ENCODE data around the gene MRM1.
A peak's percentile ranks its signal among the peaks of the same experiment; 100 is the strongest.

MRM1 gene

GRCh38 chr17:36601303-36602029 lies at the start of gene MRM1:
MRM1 (plus strand) TSS chr17:36601583; CDS start chr17:36601811, 228 bp downstream.
- H3K4me3 Mint-ChIP-seq, result peak within 1 kb of the TSS; percentile 89 to 92
- peak; percentile 88 for DNase-seq
- H3K4me1 Mint-ChIP-seq, result peaks cover 32 to 46% of the 10 kb centered on the region in 2 donors
- H3K27me3 Mint-ChIP-seq, result no peaks in the 10 kb centered on the region
- no peaks in the 10 kb centered on the region for H3K9me3 Mint-ChIP-seq
- peak within 1 kb of the TSS; percentile 94 for H3K27ac Mint-ChIP-seq
- ATAC-seq (replicated peaks), result peak; percentile 91 to 94
- peaks cover 25 to 38% of the 10 kb centered on the region in 2 donors for H3K36me3 Mint-ChIP-seq

DNA sequence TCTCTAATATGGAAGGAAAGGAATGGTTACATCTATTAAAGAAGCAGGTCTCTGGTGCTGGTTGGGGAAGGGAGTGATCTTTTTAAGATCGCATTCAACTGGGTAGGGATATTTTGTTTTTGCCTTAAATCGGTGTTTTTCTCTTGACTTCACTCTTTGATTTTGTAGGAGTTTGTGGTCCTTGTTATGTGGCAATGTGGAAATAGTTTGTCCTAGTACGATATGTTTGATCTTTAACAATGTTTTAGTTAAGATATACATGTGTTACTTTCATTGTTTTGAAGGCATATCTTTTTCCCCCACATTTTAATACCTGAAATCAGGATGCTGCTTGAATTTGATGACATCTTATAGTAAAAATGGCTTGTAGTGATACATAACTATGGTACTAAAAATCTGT lies 47.9 kb upstream of the MRM1 start:
- Mint-ChIP-seq H3K4me3 (no peak overlapping the region), H3K9me3 (no peaks in the 10 kb centered on the region), H3K27ac (no peak overlapping the region), H3K27me3 (no peaks in the 10 kb centered on the region), H3K4me1 (peaks cover 24 to 42% of the 10 kb centered on the region in 2 donors), H3K36me3 (peaks cover 27 to 35% of the 10 kb centered on the region in 2 donors)
- DNase-seq, result no peak
- no peak for ATAC-seq (replicated peaks)

DNA sequence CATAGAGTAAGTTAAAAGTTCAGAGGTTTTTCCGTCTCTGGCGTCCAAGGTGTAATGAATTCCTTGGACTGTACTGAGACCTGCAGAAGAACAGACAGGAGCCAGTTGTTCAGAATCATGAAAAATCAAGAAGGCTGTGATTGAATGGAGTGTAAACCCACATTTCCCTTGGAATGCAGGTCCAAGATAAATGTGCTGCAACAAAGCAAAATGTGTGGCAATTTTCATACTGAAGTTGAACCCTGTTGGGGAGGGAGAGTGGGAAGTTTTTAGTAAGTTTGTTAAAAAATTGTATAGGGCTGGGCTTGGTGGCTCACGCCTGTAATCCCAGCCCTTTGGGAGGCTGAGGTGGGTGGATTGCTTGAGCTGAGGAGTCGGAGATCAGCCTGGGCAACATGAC lies 35.3 kb upstream of the MRM1 start:
- H3K36me3 Mint-ChIP-seq, result peaks cover 31 to 50% of the 10 kb centered on the region in 2 donors
- peak overlapping the region; percentile 42 for H3K27ac Mint-ChIP-seq
- ATAC-seq (replicated peaks) (no peak), DNase-seq (no peak)
- peaks cover 6 to 11% of the 10 kb centered on the region in 2 donors for H3K4me1 Mint-ChIP-seq
- no peaks in the 10 kb centered on the region for H3K9me3 Mint-ChIP-seq
- no peaks in the 10 kb centered on the region for H3K27me3 Mint-ChIP-seq
- no peak overlapping the region for H3K4me3 Mint-ChIP-seq

DNA sequence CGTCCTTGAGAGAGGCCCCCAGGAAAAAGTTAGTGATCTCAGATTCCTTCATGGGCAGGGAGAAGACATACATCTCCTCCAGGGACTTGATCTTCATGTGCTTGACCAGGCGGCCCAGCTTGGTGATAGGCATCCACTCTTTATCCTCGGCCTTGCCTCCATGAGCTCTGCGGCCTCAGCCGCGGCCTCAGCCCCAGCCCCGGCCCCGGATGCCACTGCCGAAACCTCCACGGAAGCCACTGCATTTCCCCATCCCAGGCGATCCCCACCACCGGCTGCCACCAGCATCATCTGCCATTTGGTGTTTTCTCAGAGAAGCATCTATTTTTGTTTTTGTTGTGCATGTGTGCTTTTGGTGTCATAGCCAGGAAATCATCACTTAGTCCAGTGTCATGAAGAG lies 26.4 kb upstream of the MRM1 start:
- H3K4me3 Mint-ChIP-seq, result no peak overlapping the region
- no peaks in the 10 kb centered on the region for H3K9me3 Mint-ChIP-seq
- H3K36me3 Mint-ChIP-seq, result peaks cover 21 to 48% of the 10 kb centered on the region in 2 donors
- H3K27me3 Mint-ChIP-seq, result no peaks in the 10 kb centered on the region
- H3K27ac Mint-ChIP-seq, result no peak overlapping the region
- peaks cover 4% of the 10 kb centered on the region in 2 donors for H3K4me1 Mint-ChIP-seq
- DNase-seq (no peak), ATAC-seq (replicated peaks) (no peak)

DNA sequence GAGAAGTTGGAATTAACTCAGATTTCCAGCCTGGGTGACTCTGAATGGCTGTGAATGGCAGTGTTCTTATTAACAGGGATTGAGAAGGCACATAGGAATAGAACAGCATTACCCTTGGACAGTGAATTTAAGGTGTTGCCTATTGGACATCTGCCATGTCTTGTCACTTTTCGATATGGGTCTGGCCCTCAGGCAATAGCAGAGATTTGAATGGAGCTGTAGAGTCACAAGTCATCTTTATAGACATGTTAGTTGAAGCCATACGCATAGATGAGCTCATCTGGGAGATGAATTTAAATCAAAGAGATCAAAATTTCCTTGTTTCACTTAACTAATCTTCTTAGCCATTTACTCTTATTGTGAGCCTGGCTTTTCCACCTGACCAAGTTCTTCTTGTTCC lies 24.6 kb upstream of the MRM1 start:
- no peaks in the 10 kb centered on the region for H3K9me3 Mint-ChIP-seq
- no peak overlapping the region for H3K4me3 Mint-ChIP-seq
- peaks cover 32 to 48% of the 10 kb centered on the region in 2 donors for H3K36me3 Mint-ChIP-seq
- peaks cover 4% of the 10 kb centered on the region in 2 donors for H3K4me1 Mint-ChIP-seq
- ATAC-seq (replicated peaks) (no peak), DNase-seq (no peak)
- no peak overlapping the region for H3K27ac Mint-ChIP-seq
- H3K27me3 Mint-ChIP-seq, result no peaks in the 10 kb centered on the region

- Mint-ChIP-seq H3K27ac (no peak overlapping the region), H3K4me1 (peaks cover 0 to 4% of the 10 kb centered on the region in 2 donors), H3K27me3 (no peaks in the 10 kb centered on the region), H3K4me3 (no peak overlapping the region), H3K36me3 (peaks cover 29 to 36% of the 10 kb centered on the region in 2 donors), H3K9me3 (no peaks in the 10 kb centered on the region)
- DNase-seq (no peak), ATAC-seq (replicated peaks) (no peak)
These were observed 22.7 kb upstream of the MRM1 start for GRCh38 chr17:36578671-36579070.

DNA sequence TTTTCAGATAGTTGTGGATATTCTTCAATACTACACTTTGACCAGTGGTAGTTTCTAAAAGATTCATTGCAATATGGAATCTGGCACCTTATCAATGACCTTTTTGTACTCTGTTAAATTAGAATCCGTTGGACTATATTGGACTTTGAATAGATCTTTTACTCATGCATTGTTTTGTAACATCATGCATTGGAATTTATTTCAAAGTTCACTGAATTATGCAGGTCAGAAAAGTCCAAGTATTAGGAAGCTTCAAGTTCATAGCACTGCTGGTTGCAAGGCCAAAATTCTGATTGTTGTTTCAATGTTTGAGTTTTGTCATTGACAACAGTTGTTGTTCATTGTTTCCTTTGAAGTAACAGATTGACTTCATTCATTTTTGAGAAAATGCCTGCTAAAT lies 17.6 kb upstream of the MRM1 start:
- H3K4me1 Mint-ChIP-seq, result peaks cover 0 to 3% of the 10 kb centered on the region in 2 donors
- DNase-seq, result no peak
- no peaks in the 10 kb centered on the region for H3K27me3 Mint-ChIP-seq
- no peak for ATAC-seq (replicated peaks)
- no peak overlapping the region for H3K4me3 Mint-ChIP-seq
- H3K27ac Mint-ChIP-seq, result peak overlapping the region; percentile 14
- H3K9me3 Mint-ChIP-seq, result no peaks in the 10 kb centered on the region
- peaks cover 28 to 34% of the 10 kb centered on the region in 2 donors for H3K36me3 Mint-ChIP-seq

GRCh38 chr17:36586138-36586537 lies 15.2 kb upstream of the MRM1 start:
- H3K4me3 Mint-ChIP-seq, result no peak overlapping the region
- peaks cover 18 to 21% of the 10 kb centered on the region in 2 donors for H3K36me3 Mint-ChIP-seq
- H3K27ac Mint-ChIP-seq, result peak overlapping the region; percentile 51
- DNase-seq (no peak), ATAC-seq (replicated peaks) (no peak)
- H3K9me3 Mint-ChIP-seq, result no peaks in the 10 kb centered on the region
- peaks cover 2 to 4% of the 10 kb centered on the region in 2 donors for H3K4me1 Mint-ChIP-seq
- H3K27me3 Mint-ChIP-seq, result no peaks in the 10 kb centered on the region

GRCh38 chr17:36590082-36590481 lies 11.3 kb upstream of the MRM1 start:
- Mint-ChIP-seq H3K36me3 (peaks cover 18 to 26% of the 10 kb centered on the region in 2 donors), H3K9me3 (no peaks in the 10 kb centered on the region), H3K27me3 (peaks cover 0 to 9% of the 10 kb centered on the region in 2 donors), H3K27ac (no peak overlapping the region), H3K4me1 (peaks cover 21 to 28% of the 10 kb centered on the region in 2 donors), H3K4me3 (no peak overlapping the region)
- no peak for DNase-seq
- ATAC-seq (replicated peaks), result no peak

DNA sequence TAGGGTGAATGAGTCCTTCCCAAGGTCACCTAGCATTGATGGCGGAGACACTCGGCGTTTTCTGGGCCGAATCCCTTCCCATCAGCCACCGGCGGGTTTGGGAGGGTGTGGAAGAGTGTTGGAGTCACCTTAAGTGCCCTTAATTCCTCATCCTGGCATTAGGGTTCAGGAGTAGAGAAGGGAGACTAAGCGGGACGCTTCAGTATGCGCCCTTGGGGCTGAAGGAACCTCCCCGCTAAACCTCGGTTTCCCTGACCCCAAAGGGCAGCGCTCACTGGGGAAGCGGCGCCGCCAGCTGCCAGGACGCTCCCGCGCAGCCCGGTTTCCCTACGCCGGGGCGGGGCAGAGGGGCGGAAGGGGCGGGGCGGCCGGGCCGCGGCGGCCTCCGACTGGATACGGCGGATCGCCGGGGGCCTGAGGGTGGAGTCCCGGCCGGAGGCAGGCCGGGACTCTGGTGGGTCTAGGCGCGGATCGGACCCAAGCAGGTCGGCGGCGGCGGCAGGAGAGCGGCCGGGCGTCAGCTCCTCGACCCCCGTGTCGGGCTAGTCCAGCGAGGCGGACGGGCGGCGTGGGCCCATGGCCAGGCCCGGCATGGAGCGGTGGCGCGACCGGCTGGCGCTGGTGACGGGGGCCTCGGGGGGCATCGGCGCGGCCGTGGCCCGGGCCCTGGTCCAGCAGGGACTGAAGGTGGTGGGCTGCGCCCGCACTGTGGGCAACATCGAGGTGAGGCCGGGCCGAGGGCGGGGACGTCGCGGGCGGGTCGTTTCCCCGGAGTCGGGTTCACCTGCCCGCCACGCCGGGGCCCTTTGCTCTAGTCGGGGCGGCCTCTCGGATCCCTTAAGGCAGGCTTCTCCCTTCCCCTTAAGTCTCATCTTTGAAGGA lies 9.7 kb upstream of the MRM1 start, which contains the start of gene DHRS11:
TSS of gene DHRS11 (plus strand) at position 446 of the 882 bp plus-strand sequence. CDS start at position 577, 131 bp downstream.
- H3K4me3 Mint-ChIP-seq, result peak within 1 kb of the TSS; percentile 83 to 85
- DNase-seq, result peak; percentile 68
- H3K27me3 Mint-ChIP-seq, result peaks cover 5 to 10% of the 10 kb centered on the region in 2 donors
- peak within 1 kb of the TSS; percentile 86 for H3K27ac Mint-ChIP-seq
- peaks cover 21 to 26% of the 10 kb centered on the region in 2 donors for H3K36me3 Mint-ChIP-seq
- H3K4me1 Mint-ChIP-seq, result peaks cover 18 to 28% of the 10 kb centered on the region in 2 donors
- peak; percentile 94 to 95 for ATAC-seq (replicated peaks)
- no peaks in the 10 kb centered on the region for H3K9me3 Mint-ChIP-seq

DNA sequence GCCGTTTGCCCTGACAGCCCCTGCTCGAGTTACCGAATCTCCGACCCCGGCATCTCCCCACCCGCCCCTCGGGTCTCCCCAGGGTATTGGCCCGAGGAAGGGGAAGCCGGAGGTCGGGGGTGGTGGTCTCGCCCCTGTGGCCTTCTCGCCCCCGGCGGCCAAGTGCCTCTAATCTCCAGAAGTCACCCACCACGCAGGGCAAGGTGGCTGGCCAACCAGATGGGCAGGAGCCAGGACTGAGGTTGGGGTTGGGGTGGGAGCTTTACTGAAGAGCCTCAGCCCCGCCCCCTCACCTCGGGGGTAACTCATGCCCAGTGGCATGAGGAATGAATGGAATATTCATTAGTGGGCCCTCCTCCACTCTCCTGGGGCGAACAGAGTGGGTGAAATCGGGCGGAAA lies 9.1 kb upstream of the MRM1 start:
- H3K4me3 Mint-ChIP-seq, result peak overlapping the region; percentile 83 to 85
- peaks cover 18 to 28% of the 10 kb centered on the region in 2 donors for H3K4me1 Mint-ChIP-seq
- peak overlapping the region; percentile 82 for H3K27ac Mint-ChIP-seq
- H3K27me3 Mint-ChIP-seq, result peaks cover 5 to 10% of the 10 kb centered on the region in 2 donors
- peaks cover 21 to 32% of the 10 kb centered on the region in 2 donors for H3K36me3 Mint-ChIP-seq
- H3K9me3 Mint-ChIP-seq, result no peaks in the 10 kb centered on the region
- DNase-seq (no peak), ATAC-seq (replicated peaks) (peak; percentile 28 to 33)

DNA sequence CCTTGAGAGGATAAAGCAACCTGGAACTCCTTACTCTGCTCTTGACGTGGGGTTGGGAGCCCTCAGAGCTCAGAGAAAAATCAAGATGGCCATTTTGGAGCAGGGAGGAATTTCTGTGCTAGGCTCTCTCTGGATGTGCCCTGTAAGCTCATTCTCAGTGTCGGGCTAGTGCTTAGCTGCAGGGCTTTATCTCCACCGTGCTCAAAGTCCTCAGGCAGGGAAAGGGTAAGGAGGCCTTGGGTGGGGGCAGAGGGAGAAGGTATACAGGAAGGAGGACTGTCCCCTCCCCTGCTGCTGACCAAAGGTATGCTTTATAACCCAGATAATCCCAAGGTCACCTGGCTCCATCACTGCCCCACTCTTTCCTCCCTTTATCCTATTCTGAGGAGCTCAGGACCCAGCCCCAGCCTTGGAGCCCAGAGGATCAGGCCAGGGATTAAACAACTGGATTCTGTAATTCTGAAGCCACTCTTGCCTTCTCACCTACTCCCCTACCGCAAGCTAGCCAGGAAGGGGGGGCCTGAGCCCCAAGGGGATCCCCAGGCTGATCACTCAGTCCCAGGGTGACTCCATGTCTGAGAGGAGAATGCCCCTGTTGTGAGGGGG lies 8.6 kb upstream of the MRM1 start:
- Mint-ChIP-seq H3K4me1 (peaks cover 18 to 28% of the 10 kb centered on the region in 2 donors), H3K27me3 (peaks cover 5 to 10% of the 10 kb centered on the region in 2 donors), H3K4me3 (peak overlapping the region; percentile 83 to 85), H3K36me3 (peaks cover 20 to 34% of the 10 kb centered on the region in 2 donors), H3K27ac (peak overlapping the region; percentile 82), H3K9me3 (no peaks in the 10 kb centered on the region)
- no peak for DNase-seq
- ATAC-seq (replicated peaks), result no peak

DNA sequence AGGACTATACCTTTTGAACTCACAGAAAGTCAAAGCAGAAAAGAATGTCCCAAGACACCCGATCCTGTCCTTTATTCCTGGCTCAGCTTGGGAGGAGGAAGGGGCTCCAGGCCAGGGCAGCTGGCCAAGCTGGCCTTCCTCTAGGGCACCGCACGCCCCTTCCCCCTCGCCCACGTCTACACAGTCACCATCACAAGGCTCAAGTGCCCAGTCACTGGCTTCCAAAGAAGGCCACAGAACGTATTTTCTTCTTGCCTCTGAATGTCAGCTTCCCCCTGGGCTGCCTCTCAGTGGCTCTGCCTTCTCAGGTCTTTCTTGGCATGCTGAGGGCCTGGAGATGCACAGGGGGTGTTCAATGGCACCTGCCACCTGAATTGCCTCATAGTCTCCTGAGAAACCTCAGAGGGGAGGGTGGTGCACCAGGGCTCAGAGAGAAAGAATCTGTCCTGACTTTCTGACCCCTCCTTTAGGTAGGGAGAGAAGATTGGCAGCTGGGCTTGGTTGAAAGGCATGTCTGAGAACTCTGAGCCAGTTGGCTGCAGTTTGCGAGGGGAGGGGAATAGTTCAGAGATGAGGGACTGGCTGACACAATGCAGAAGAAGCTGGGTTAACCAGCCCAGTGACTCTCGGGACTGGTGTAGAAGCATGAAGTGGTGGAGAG lies 7.6 kb upstream of the MRM1 start:
- no peak for ATAC-seq (replicated peaks)
- Mint-ChIP-seq H3K4me3 (peak overlapping the region in 1 of 2 donors; percentile 14), H3K27me3 (peaks cover 5 to 10% of the 10 kb centered on the region in 2 donors), H3K9me3 (no peaks in the 10 kb centered on the region), H3K36me3 (peaks cover 20 to 30% of the 10 kb centered on the region in 2 donors), H3K27ac (no peak overlapping the region), H3K4me1 (peaks cover 18 to 28% of the 10 kb centered on the region in 2 donors)
- DNase-seq, result no peak
